ENCODE data around the gene SUPT4H1.

SUPT4H1 gene

DNA sequence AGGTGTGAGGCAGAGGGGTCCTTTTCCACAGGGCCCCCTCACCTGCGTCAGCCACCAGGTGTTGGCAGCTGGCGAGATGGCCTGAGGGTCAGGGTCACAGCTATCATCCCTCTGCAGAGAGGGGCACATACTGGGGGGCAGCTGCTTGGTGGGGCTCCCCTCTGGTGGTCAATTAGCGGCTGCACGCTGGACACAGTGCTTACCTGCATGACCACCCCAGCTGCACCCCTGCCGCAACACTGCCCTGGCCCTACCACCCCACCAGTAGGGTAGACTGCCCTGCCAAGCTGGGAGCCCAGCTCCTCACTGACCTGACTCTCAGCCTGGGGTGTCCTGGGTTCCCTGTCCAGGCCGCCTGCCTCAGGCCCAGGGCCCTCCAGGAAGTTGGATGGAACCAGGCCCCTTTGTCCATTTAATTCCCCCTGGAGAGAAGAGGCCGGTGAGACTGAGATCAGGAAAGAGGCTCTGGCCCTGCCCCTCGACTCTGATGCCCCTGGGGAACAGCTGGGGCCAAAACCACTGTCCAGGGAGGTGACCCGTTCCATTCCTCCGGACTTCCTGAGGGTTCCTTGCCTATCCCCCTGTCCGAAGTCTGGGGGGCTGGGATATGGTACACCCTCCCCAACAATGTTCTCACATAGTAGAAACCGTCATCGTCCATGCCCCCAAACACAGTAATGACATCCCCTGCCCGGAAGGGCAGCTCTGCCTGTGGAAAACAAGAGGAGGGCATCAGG, 47.1 kb downstream of the SUPT4H1 start:
- DNase-seq (ENCODE audit: low spot score): no peak

GRCh38 chr17:58303971-58304749, 47.8 kb downstream of the SUPT4H1 start:
- DNase-seq (ENCODE audit: low spot score): peak; percentile 64

DNA sequence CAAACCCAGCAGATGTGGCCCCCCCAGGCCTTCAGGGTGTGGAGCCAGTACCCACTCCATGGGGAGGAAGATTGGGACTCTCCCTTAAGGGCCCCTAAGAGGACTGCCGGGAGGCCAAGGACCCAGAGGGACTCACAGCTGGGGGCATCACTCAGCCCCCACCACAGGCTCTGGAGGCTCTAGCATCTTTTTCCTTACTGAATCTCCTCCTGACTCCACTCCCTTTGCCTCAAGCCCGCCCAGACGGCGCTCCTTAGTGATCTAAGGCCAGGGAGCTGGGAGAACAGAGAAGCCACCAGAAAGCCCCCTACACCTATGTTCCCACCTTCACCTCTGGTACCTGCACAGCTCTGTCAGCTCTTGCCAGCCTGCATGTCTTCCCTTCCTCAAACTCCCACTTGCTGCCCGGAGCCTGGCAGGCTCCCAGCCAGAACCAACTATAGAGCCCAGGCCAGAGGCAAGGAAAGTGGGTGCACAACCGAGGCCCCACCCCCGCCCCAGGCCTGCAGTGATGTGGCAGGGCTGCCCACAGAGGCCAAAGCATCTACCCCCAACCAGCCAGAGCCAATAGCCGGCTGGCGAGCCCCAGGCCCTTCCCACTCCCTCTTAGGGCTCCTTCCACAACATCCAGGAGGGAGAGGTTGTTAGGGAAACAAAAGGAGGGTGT, 48.9 kb downstream of the SUPT4H1 start:
- no peak for DNase-seq (ENCODE audit: low spot score)

DNA sequence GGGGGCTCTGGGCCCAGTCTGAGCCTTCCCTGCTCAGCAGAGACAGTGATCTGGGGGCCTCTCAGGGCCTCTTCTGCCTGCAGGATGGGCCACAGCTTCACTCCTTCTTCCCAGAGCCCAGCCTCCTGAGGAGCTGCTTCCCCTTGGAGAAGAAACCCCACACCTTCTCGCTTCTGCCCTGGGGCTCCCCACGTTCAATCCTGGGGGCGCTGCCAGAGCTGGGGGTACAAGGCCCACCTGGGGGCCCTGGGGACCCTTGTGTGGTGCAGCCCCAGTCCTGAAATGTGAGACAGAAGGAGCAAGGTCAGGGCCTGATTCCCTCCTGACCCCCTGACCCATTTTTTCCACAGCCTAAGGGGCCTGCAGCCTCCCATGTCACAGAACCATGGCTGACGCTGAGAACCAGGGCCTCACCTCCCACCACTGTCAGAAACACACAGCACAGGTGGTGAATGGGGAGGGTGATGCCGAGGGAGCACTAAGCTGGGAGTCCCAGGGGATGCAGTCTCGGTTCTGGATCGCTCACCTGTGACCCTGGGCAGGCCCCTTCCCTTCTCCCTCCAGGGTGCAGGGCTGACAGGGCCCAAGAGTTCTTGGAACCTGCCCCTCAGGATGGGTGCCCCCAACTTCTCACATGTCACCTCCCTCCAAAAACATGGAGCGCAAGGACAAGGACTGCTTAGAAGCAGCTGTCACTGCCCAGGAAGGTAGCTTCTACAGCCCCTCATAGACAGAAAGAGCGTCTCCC, 49.7 kb downstream of the SUPT4H1 start:
- DNase-seq (ENCODE audit: low spot score): no peak

DNA sequence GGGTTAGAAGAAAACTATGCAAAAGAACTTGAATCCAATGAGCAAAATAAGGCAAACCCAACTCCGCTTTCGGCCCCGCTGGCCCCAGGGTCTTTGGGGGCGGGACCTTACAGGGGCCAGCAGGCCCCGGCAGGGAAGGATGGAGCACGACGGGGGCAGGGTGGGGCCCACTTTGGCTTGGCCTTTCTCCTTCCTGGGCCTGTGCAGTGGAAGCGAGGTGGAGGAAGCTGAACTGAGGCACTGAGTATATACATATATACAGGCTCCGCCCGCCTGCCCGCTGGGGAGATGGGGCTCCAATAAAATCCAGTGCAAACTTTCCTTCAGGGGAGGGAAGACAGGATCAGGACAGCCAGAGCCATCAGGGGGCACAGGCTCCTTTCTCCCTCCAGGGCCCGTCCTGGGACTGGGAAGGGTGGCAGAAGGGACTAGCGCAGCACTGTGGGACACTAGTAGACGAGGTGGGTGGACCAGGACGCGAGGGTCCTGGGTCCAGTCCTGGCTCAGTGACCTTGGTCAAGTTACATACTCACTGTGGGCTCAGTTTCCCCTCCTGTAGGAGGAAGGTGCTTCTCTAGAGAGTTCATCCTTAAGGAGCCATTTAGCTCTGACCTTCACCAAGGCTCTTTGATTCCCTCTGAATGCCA, 50.4 kb downstream of the SUPT4H1 start:
- no peak for DNase-seq (ENCODE audit: low spot score)

DNA sequence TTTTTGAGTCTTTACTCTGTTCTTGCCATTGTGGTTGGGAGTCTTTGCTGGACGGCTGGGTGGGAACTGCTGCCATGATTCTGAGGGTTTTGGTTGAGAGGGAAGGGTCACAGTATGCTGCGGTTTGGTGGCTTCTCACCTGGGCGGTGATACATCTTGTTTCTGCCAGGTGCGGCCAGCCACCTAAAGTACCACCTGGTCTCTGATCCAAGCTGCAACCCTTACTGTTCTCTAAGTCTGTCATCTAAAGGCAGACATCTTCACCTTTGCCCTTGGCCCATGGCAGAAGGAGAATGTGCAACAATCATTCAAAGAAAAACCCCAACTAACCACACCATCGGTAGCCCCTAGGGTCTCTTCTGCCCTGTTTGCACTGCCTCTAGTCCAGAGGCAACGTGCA, 51.7 kb downstream of the SUPT4H1 start:
- no peak for DNase-seq (ENCODE audit: low spot score)
